ENCODE measurements around the gene IGSF11.

DNA sequence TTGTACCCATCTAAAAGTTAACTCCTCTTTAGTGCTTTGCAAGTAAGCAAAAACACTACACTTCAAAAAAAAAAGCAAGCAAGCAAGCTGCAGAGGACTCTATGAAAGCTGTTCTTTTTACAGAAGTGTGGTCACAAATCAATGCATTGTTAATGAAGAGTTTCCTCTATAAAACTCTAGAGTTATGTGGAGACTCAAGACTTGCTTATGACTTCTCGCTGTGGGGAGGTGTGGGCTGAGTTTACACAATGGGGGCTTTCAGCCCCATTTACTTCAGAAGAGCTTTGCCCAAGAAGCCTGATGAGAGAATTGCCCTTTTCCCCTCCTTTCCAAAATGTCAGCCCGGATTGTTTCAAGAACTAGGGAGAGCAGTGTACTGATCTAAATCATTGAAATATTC lies 144.4 kb downstream of the IGSF11 start:
- TF ChIP-seq, protein P1, sequence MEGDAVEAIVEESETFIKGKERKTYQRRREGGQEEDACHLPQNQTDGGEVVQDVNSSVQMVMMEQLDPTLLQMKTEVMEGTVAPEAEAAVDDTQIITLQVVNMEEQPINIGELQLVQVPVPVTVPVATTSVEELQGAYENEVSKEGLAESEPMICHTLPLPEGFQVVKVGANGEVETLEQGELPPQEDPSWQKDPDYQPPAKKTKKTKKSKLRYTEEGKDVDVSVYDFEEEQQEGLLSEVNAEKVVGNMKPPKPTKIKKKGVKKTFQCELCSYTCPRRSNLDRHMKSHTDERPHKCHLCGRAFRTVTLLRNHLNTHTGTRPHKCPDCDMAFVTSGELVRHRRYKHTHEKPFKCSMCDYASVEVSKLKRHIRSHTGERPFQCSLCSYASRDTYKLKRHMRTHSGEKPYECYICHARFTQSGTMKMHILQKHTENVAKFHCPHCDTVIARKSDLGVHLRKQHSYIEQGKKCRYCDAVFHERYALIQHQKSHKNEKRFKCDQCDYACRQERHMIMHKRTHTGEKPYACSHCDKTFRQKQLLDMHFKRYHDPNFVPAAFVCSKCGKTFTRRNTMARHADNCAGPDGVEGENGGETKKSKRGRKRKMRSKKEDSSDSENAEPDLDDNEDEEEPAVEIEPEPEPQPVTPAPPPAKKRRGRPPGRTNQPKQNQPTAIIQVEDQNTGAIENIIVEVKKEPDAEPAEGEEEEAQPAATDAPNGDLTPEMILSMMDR (conservative IDR thresholded peaks at IDR 0.05; ENCODE audit: low read depth, low read length) = no peak
- TF ChIP-seq EZH2 (IDR thresholded peaks at IDR 0.05; ENCODE audit: low read length, unreplicated experiment) (no peak), EZH2phosphoT487 (IDR thresholded peaks at IDR 0.05; ENCODE audit: borderline replicate concordance, low read length) (no peak)
